ENCODE measurements around the gene TMEM86B.

TMEM86B gene, protein sequence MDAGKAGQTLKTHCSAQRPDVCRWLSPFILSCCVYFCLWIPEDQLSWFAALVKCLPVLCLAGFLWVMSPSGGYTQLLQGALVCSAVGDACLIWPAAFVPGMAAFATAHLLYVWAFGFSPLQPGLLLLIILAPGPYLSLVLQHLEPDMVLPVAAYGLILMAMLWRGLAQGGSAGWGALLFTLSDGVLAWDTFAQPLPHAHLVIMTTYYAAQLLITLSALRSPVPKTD

DNA sequence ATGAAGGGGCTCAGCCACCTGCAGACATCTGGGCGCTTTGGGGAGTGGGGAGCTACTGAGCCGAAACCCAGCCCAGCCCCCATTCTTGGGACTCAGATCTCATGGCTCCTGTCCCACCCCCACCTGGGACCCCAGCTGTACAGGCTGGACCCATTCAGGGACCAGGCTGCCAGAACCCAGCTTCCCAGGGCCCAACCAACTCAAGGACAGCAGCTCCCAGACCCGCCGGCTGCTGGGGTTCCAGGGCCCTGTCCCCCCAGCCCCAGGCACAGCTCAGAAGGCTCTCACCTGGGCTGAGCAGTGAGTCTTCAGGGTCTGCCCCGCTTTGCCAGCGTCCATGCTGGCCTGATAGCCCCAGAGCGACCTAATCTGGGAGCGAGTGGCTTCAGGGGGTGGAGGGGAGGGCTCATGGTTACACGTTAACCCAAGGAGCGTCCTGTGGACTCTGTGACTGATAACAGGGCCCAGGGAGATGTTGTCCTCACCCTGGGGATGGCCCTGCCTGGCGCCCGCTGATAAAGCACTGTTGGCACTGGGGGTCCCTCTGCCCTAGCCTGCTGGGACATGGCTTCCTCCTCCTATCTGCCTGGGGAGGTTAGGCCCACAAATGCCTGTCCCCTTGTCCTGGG is at the start of gene TMEM86B:
TSS of gene TMEM86B (minus strand) at position 361 of the 629 bp plus-strand sequence. CDS start at position 339, 22 bp downstream.
- DNase-seq (ENCODE audit: low read depth) = no peak

DNA sequence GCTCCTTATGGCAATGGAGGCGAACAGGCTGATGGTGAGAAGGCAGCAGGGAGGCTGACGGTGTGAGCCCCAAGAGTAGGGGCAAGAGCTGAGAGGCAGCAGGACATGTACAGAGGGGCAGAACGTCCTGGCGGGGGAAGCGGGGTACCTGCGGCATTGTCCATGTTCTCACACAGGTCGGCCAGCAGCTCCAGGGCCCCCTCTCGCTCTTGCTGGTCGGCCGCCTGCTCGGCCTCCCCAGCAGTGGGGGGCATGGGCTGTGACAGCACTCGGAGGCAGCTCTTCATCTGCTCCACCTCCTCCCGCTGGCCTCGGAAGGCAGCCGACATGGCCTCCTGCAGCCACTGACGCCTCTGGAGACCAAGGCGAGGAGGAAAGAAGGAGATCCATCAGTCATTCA is 48.9 kb upstream of the TMEM86B start:
- DNase-seq (ENCODE audit: low read depth) = no peak

DNA sequence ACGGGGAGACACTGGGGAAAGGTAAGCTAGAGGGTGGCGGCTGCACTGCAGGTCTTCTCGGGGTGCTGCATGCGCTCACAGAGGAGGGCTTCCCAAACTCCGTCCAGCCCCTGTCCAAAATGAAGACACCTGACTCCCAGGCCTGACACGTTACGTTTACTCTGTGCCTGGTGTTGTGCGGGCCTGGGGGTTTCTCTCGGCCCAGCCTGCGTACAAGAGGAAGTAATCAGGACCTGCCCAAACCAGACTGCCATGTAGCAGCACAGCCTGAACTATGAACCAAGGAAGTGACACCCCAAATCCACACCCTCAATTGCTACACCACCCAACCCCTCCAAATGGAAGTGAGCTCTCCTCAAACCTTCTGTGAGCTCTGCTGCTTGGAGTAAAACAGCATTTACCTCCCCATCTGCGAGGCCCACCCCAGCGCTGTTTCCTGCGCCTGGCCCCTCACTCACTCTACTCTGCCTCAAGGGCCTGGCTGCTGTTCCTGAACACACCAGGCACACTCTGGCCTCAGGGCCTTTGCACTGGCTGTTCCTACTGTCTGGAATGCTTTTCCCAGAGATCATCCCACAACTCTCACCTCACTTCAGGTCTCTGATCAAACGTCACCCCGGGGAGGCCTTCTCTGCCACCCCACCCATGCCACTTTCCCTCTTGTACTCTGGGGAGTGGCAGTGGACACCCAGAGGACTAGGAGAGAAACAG is 48.3 kb upstream of the TMEM86B start:
- DNase-seq (ENCODE audit: low read depth) = no peak

DNA sequence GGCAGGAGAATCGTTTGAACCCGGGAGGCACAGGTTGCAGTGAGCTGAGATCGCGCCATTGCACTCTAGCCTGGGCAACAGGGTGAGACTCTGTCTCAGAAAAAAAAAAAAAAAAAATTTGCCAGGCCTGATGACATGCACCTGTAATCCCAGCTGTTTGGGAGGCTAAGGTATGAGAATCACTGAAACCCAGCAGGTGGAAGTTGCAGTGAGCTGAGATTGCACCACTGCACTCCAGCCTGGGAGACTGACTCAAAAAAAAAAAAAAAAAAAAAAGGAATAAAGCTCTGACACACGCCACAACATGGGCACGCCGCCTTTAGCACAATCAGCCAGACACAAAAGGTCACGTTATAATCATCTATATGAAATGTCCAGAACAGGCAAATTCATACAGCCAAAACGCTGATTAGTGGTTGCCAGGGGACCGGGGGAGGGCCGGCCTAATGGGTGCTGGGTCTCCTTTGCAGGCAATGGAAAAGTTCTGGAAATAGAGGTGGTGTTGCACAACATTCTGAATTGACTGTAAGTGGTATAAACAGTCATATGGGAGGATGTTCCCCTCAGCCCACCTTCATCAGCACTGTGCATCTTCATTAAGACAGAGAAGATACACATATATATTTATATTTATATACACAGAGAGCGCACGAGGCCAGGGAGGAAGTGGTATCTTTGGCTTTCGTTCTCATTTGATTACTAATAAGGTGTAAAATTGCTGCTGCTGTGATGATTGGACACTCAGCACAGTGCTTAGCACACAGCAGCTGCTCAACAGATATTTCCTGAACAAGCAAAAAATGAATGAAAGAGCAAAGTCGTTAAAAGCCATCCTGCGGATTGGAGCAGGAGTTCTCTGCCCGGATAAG is 47.5 kb upstream of the TMEM86B start:
- no peak for DNase-seq (ENCODE audit: low read depth)

- DNase-seq (ENCODE audit: low read depth) = no peak
Measured at GRCh38 chr19:55273978-55274707, 45.6 kb upstream of the TMEM86B start.

GRCh38 chr19:55272142-55272541 is 43.6 kb upstream of the TMEM86B start:
- no peak for DNase-seq (ENCODE audit: low read depth)

GRCh38 chr19:55270172-55270942 is 41.8 kb upstream of the TMEM86B start:
- DNase-seq (ENCODE audit: low read depth) = no peak

DNA sequence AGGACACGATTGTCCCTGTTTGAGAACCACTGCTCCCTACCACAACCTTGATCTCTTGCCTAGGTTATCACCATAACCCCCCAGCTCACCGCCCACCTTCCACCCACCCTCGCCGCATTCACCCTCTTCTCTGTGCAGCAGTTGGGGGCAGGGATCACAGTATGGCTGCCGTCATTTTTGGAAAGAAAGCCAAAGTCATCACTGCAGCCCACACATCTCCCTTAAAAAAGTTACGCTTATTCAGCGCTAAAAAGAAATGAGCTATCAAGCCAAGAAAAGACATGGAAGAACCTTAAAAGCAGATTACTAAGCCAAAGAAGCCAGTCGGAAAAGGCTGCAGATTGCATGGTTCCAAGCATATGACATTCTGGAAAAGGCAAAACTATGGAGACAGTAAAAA is 40.7 kb upstream of the TMEM86B start:
- no peak for DNase-seq (ENCODE audit: low read depth)

DNA sequence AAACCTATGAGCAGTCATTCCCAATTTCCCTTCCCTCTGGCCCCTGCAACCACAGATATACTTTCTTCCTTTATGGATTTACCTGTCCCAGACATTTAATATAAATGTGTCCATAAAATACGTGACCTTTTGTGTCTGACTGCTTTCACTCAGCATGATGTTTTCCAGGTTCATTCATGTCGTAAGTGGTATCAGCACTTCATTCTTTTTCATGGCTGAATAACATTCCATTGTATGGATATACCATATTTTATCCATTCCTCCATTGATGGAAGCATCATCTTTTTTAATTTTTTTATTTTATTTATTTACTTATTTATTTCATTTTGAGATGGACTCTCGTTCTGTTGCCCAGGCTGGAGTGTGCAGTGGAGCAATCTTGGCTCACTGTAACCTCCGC is 38.3 kb upstream of the TMEM86B start:
- no peak for DNase-seq (ENCODE audit: low read depth)

DNA sequence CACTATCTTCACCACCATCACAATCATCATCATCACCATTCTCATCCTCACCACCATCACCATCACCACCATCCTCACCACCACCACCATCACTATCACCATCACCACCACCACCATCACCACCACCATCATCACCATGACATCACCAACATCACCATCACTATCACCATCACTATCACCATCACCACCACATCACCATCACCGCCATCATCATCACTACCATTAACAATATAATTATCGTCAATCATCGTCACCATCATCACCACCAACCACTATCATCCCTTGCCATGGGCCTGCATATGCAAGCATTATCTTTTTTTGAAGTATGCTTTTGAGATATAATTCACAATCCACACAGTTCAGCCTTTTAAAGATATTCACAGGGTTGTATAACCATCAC is 37.8 kb upstream of the TMEM86B start:
- DNase-seq (ENCODE audit: low read depth) = no peak

DNA sequence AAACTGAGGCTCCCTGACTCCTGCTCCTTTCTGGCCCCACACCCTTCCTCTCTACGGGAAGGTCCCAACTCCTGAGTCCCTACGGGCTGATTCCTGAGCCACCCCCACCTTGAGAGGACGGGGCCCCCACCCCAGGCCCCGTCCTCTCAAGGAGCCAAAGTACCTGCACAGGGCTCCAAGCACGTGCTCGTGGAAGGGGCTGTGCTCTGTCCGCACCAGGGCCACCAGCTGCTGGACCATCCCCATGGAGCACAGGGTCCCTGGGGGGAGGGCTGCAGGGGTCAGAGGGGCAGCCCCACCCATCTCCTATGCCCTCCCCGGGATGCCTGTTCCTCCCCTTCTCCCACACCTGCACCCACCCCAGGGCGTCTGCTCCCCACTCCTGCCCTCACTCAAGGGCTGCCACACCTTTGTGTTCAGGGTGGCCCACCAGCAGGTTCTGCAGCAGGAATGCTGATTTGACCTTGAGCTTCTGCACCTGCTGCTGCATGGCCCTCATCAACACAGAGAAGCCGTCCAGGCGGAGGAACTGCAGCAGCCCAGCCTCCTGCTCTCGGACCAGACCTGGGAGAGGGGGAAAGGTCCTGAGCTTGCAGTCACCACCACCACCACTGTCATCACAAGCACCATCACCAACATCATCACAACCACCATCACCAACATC is 37.3 kb upstream of the TMEM86B start:
- no peak for DNase-seq (ENCODE audit: low read depth)

DNA sequence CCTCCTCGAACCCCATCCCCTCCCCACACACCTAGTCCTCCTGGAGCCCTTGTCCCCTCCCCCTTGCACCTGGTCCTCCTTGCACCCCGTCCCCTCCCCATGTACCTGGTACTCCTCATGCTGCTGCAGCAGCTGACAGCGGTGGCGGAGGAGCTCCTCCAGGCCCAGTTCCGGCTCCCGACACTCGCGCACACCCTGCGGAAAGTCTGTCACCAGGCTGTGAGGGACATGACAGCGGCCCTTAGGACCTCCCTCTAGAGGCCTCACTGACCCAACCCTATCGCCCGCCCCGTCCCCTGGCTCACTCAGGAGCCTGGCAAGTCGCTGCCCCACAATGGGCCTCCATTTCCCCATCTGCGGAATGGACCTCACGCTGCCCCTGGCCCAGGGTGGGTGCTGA is 36.6 kb upstream of the TMEM86B start:
- no peak for DNase-seq (ENCODE audit: low read depth)

DNA sequence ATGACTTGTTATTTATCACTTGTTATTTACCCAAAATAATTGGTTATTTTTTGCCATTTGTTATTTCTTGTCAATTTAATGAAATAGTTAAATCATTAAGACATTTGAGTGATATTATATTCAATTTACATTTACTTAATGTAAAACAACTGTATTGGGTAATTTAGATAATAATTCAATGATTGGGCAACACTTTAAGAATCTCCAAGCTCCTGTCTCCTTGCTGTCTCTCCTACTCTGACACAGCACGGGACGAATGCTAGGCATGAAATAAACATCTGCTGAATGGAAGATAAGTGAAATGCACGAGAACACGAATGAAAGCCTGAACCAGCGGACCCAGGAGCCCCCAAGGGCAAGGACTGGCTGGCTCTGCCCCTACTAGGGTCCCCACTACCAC is 36.0 kb upstream of the TMEM86B start:
- no peak for DNase-seq (ENCODE audit: low read depth)

- DNase-seq (ENCODE audit: low read depth) = no peak
Measured at GRCh38 chr19:55262359-55262758, 33.8 kb upstream of the TMEM86B start.

- DNase-seq (ENCODE audit: low read depth) = no peak
Measured at GRCh38 chr19:55261671-55262126, 33.1 kb upstream of the TMEM86B start.

DNA sequence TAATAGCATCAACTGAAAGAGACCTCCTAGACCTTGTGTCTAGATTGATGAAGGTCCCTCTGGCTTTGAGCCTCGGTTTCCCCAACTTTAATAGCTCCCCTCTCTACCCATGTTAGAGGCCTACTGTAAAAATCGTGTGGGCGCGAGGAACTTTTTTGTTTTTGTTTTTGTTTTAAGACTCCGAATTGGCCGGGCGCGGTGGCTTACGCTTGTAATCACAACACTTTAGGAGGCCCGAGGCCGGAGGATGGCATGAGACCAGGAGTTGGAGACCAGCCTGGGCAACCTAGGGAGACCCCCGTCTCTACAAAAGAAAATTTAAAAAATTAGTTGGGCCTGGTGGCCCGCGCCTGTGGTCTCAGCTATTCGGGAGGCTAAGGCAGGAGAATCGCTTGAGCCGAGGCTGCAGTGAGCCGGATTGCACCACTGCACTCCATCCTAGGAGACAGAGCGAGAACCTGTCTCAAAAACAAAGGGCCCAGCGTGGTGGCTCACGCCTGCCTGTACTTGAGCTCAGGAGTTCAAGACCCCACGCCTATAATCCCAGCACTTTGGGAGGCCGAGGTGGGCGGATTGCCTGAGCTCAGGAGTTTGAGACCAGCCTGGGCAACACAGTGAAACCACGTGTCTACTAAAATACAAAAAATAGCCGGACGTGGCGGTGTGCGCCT is 31.1 kb upstream of the TMEM86B start:
- DNase-seq (ENCODE audit: low read depth) = no peak

- peak; percentile 96 for DNase-seq (ENCODE audit: low read depth)
Measured at GRCh38 chr19:55258828-55259539, 30.4 kb upstream of the TMEM86B start, which contains the start of gene PPP6R1. Gene PPP6R1, minus strand, starts transcription at chr19:55259017. Its CDS starts 11,914 bp downstream, at chr19:55247103.

GRCh38 chr19:55258476-55258827 is 29.9 kb upstream of the TMEM86B start:
- no peak for DNase-seq (ENCODE audit: low read depth)

All from activated T-cell treated with anti-CD3 and anti-CD28 coated beads for 24 hours (primary cell).